Spleen (tissue), 11 donors: ENCODE measurements around the gene TMEM115. TPM values are rescaled to one million over a fixed set of nuclear protein-coding genes. Genes with fewer than 3 reads are reported as not detected.

ENCODE experiments used
- DNase-seq: peaks from one replicate; pipeline ENCODE4 v3.0.0-alpha.2; 2020
- H3K27ac ChIP-seq, 8 donors: fragments of 200-600 bp; sonication (generic) in 7 of 8; 1 replicate in 4 of 8; 2 replicates in 4 of 8; pipeline versions ENCODE4 v1.5.0 to v1.8.0; 2016 to 2021; ENCODE audit warnings: inconsistent platforms in 4 of 8, mild to moderate bottlenecking in 4 of 8, moderate library complexity in 1 of 8
- H3K27me3 ChIP-seq, 7 donors: fragments of 200-600 bp; sonication (generic) in 6 of 7; replicated peaks in 1 of 7; 1 replicate in 4 of 7; 2 replicates in 3 of 7; pipeline versions ENCODE4 v1.5.0 to v1.8.0; 2016 to 2021; ENCODE audit warnings: inconsistent platforms in 3 of 7, mild to moderate bottlenecking in 1 of 7
- H3K36me3 ChIP-seq, 6 donors: fragments of 200-600 bp; sonication (generic) in 5 of 6; 1 replicate in 4 of 6; 2 replicates in 2 of 6; pipeline versions ENCODE4 v1.5.0 to v1.8.0; 2016 to 2021; ENCODE audit warnings: inconsistent platforms in 2 of 6
- H3K4me1 ChIP-seq, 6 donors: fragments of 200-600 bp; sonication (generic) in 5 of 6; 1 replicate in 3 of 6; 2 replicates in 3 of 6; pipeline versions ENCODE4 v1.5.0 to v1.8.0; 2016 to 2021; ENCODE audit warnings: inconsistent platforms in 3 of 6
- H3K4me3 ChIP-seq, 8 donors: fragments of 200-600 bp; sonication (generic) in 7 of 8; 1 replicate in 4 of 8; 2 replicates in 4 of 8; pipeline versions ENCODE4 v1.5.0 to v1.8.0; 2016 to 2021; ENCODE audit warnings: inconsistent platforms in 4 of 8, mild to moderate bottlenecking in 4 of 8, moderate library complexity in 2 of 8
- H3K9me3 ChIP-seq, 8 donors: fragments of 200-600 bp; sonication (generic) in 7 of 8; 1 replicate in 4 of 8; 2 replicates in 4 of 8; pipeline versions ENCODE4 v1.5.0 to v1.8.0; 2016 to 2021; ENCODE audit warnings: inconsistent platforms in 4 of 8
- CTCF ChIP-seq, 11 experiments: fragments of 200-600 bp in 7 of 11; fragments of 450-650 bp in 4 of 11; sonication (generic) in 4 of 11; IDR thresholded peaks in 8 of 11; conservative IDR thresholded peaks in 3 of 11; 1 replicate in 7 of 11; 2 replicates in 4 of 11; pipeline versions ENCODE4 v1.4.0 to v1.8.0; 2016 to 2021; ENCODE audit warnings: antibody characterized with exemption in 11 of 11, inconsistent platforms in 4 of 11, mild to moderate bottlenecking in 1 of 11
- POLR2A ChIP-seq, 3 donors: fragments of 450-650 bp; IDR thresholded peaks; one replicate each; pipeline ENCODE4 v1.5.1; 2017; ENCODE audit warnings: antibody characterized with exemption in 3 of 3, mild to moderate bottlenecking in 1 of 3
- POLR2AphosphoS5 ChIP-seq, 3 donors: sonication (generic); formaldehyde crosslinking; IDR thresholded peaks; one replicate each; pipeline ENCODE4 v1.5.1; 2017; ENCODE audit warnings: antibody characterized with exemption in 3 of 3
- WGBS, 5 donors: extraction: QIAGEN DNeasy Blood & Tissue Kit in 3 of 5; methylation state at CpG; one replicate each; pipeline versions ENCODE4 v1.1.5 to v1.1.7; 2013 to 2018; 5-methylcytosine and 5-hydroxymethylcytosine counted together
- intact Hi-C: fragments of 100-400 bp; cut with DNase I; formaldehyde crosslinking; loops from one replicate; pipeline ENCODE4 v1.15.0; 2023; ENCODE audit warnings: low total_unique reads
- polyA plus RNA-seq, 3 donors: library from polyadenylated mRNA; stranded (reverse); fragments of 200-250 nt; gene quantifications; one replicate each; pipeline ENCODE4 v1.2.1, GENCODE V29; 2013
- total RNA-seq, 7 donors: library from RNA; depleted of rRNA in 3 of 7; stranded (reverse); fragments of >200 nt in 3 of 7; fragmentation: NEBNext Ultra II Directional in 4 of 7; extraction: Animal tissue kit (Norgen Biotek cat#: 25700) in 4 of 7; gene quantifications; one replicate each; pipeline versions ENCODE4 v1.1.0 to v1.2.1, GENCODE V29; 2016 to 2021
- donor health status: healthy with polysubstance abuse.
- donor health status: DM: no; HTN: no; CAD: no; lungs with moderate emphysema.
- donor health status: DM: no; HTN: no; CAD: no.
- donor health status: Bipolar disorder and iron deficiency.
- donor health status: healthy.
- donor health status: DM: no; HTN: no; CAD: no.
- donor health status: DM: yes; HTN: yes; CAD: no.

Gene TMEM115
- total and polyA plus RNA-seq, 10 donors, result 14.0 to 49.2 (median 28.9) TPM

- H3K9me3 ChIP-seq, result no peaks in the 10 kb centered on the region
- H3K27ac ChIP-seq, result peak within 1 kb of the TSS; percentile 86 to 96 (median 93)
- DNase-seq, result peak; percentile 89
- peaks cover 2 to 59% (median 32%) of the 10 kb centered on the region in 6 donors for H3K36me3 ChIP-seq
- WGBS, 5 donors, result 47 to 60% (median 55%) methylated on average over 14 to 31 of the region's 31 CpGs
- intact Hi-C loops, result loop anchor here (10.0 kb wide), 1 partner anchor 88 kb away; the partner anchor contains the start of gene GNAI2
- no peaks in the 10 kb centered on the region for H3K27me3 ChIP-seq
- peak within 1 kb of the TSS; percentile 72 to 97 (median 90) for H3K4me3 ChIP-seq
- H3K4me1 ChIP-seq, result peaks cover 33 to 93% (median 89%) of the 10 kb centered on the region in 6 donors
- no peak for TF ChIP-seq CTCF (IDR thresholded peaks at IDR 0.05 in 8 of 11, conservative IDR thresholded peaks at IDR 0.05 in 3 of 11)
- peak; percentile 90 to 95 (median 93) for TF ChIP-seq POLR2AphosphoS5 (IDR thresholded peaks at IDR 0.05)
- TF ChIP-seq POLR2A (IDR thresholded peaks at IDR 0.05), result peak in 1 of 3 donors; percentile 66
These were observed 36.8 kb downstream of the TMEM115 start, which contains the start of gene HYAL2 for GRCh38 chr3:50322386-50323091. TSS of gene HYAL2 (minus strand) at chr3:50322745. CDS start at chr3:50320489, 2,256 bp downstream.

- intact Hi-C loops, result loop anchor here (10.0 kb wide), 1 partner anchor 87 kb away; the partner anchor contains the start of gene GNAI2
- Histone ChIP-seq H3K4me1 (peaks cover 28 to 93% (median 89%) of the 10 kb centered on the region in 6 donors), H3K4me3 (peak overlapping the region; percentile 72 to 97 (median 90)), H3K27ac (peak overlapping the region; percentile 86 to 96 (median 93)), H3K36me3 (peaks cover 2 to 64% (median 37%) of the 10 kb centered on the region in 6 donors), H3K27me3 (no peaks in the 10 kb centered on the region), H3K9me3 (no peaks in the 10 kb centered on the region)
- no peak for DNase-seq
- no peak for TF ChIP-seq CTCF (IDR thresholded peaks at IDR 0.05 in 8 of 11, conservative IDR thresholded peaks at IDR 0.05 in 3 of 11)
- no peak for TF ChIP-seq POLR2A (IDR thresholded peaks at IDR 0.05)
- no peak for TF ChIP-seq POLR2AphosphoS5 (IDR thresholded peaks at IDR 0.05)
- 18 to 35% (median 32%) methylated on average over 7 to 14 of the region's 14 CpGs for WGBS, 5 donors
These were observed 37.3 kb downstream of the TMEM115 start for GRCh38 chr3:50322115-50322385.

- H3K27ac ChIP-seq, result peak overlapping the region; percentile 86 to 96 (median 93)
- TF ChIP-seq POLR2AphosphoS5 (IDR thresholded peaks at IDR 0.05) (peak; percentile 54 to 75 (median 68)), CTCF (IDR thresholded peaks at IDR 0.05 in 8 of 11, conservative IDR thresholded peaks at IDR 0.05 in 3 of 11) (peak; percentile 27 to 85 (median 62)), POLR2A (IDR thresholded peaks at IDR 0.05) (peak in 1 of 3 donors; percentile 5)
- H3K36me3 ChIP-seq, result peaks cover 2 to 66% (median 37%) of the 10 kb centered on the region in 6 donors
- H3K4me3 ChIP-seq, result peak overlapping the region; percentile 72 to 97 (median 90)
- no peaks in the 10 kb centered on the region for H3K9me3 ChIP-seq
- no peaks in the 10 kb centered on the region for H3K27me3 ChIP-seq
- H3K4me1 ChIP-seq, result peaks cover 30 to 93% (median 89%) of the 10 kb centered on the region in 6 donors
- 0 to 2% (median 1%) methylated on average over 23 to 59 of the region's 59 CpGs for WGBS, 5 donors
- intact Hi-C loops, result loop anchor here (10.0 kb wide), 1 partner anchor 87 kb away; the partner anchor contains the start of gene GNAI2
- peak; percentile 96 for DNase-seq
These were observed 37.8 kb downstream of the TMEM115 start for GRCh38 chr3:50321336-50322114.
